Activated naive CD4-positive, alpha-beta T cell treated with anti-CD3 and anti-CD28 coated beads, Interleukin-2, amount 50 U/mL, for 16 hours (primary cell): ENCODE results near the gene TANC2.

Experiments
- DNase-seq: peaks from one replicate; pipeline ENCODE4 v3.0.0-alpha.2; 2020

TANC2 gene

GRCh38 chr17:62965686-62966425 lies at the start of gene TANC2:
Gene TANC2 (plus strand): TSS chr17:62966235. CDS start chr17:63009560, 43,325 bp downstream.
- peak; percentile 79 for DNase-seq

GRCh38 chr17:62916684-62917571 lies 49.1 kb upstream of the TANC2 start:
- no peak for DNase-seq

- DNase-seq, result no peak
These were observed 46.6 kb upstream of the TANC2 start for GRCh38 chr17:62919388-62919787.

- DNase-seq, result no peak
These were observed 45.7 kb upstream of the TANC2 start for GRCh38 chr17:62920300-62920699.

- no peak for DNase-seq
These were observed 44.2 kb upstream of the TANC2 start for GRCh38 chr17:62921817-62922216.

GRCh38 chr17:62923258-62924150 lies 42.5 kb upstream of the TANC2 start:
- no peak for DNase-seq

- DNase-seq, result no peak
These were observed 40.7 kb upstream of the TANC2 start for GRCh38 chr17:62925267-62925836.

GRCh38 chr17:62927083-62927482 lies 39.0 kb upstream of the TANC2 start:
- no peak for DNase-seq

GRCh38 chr17:62929320-62929719 lies 36.7 kb upstream of the TANC2 start:
- no peak for DNase-seq

GRCh38 chr17:62931101-62931500 lies 34.9 kb upstream of the TANC2 start:
- no peak for DNase-seq

- no peak for DNase-seq
These were observed 32.3 kb upstream of the TANC2 start for GRCh38 chr17:62933501-62934385.

- no peak for DNase-seq
These were observed 30.9 kb upstream of the TANC2 start for GRCh38 chr17:62935098-62935497.

GRCh38 chr17:62935523-62935922 lies 30.5 kb upstream of the TANC2 start:
- DNase-seq, result no peak

GRCh38 chr17:62937606-62938005 lies 28.4 kb upstream of the TANC2 start:
- no peak for DNase-seq

- no peak for DNase-seq
These were observed 24.6 kb upstream of the TANC2 start for GRCh38 chr17:62941358-62941991.

- DNase-seq, result no peak
These were observed 17.7 kb upstream of the TANC2 start for GRCh38 chr17:62948370-62948769.

GRCh38 chr17:62949036-62949435 lies 17.0 kb upstream of the TANC2 start:
- no peak for DNase-seq

- no peak for DNase-seq
These were observed 16.0 kb upstream of the TANC2 start for GRCh38 chr17:62950067-62950466.

GRCh38 chr17:62955841-62956352 lies 10.1 kb upstream of the TANC2 start:
- no peak for DNase-seq

GRCh38 chr17:62963296-62963695 lies 2.7 kb upstream of the TANC2 start:
- DNase-seq, result no peak

- no peak for DNase-seq
These were observed 1.5 kb upstream of the TANC2 start for GRCh38 chr17:62964506-62964905.
